ENCODE measurements around the gene BACH1. TPM values are rescaled to one million over a fixed set of nuclear protein-coding genes. Genes with fewer than 3 reads are reported as not detected.

BACH1 gene
- total RNA-seq, 1 donor from 2014 or later: 69.2 TPM

DNA sequence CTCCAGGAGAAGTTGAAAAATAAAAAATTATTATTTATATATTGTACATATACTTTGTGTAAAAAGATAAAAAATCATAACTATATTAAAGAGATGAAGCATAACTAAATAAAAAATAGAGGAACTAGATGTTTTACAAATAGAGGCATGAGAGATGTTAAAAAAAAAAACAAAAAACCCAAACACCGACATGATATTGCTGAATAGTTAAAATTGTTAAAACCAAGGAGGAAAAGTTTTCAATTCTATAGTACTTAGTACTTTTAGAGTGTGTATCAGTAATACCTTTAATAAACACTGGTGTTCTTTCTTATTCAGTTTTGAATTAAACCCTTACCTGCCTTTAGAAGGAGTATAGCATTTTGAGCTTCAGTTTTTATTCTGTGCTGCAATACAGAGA, 32.1 kb downstream of the BACH1 start:
- no peaks in the 10 kb centered on the region for H3K27me3 Mint-ChIP-seq (ENCODE audit: low read depth)
- no peaks in the 10 kb centered on the region for H3K9me3 Mint-ChIP-seq
- TF ChIP-seq, protein P1, sequence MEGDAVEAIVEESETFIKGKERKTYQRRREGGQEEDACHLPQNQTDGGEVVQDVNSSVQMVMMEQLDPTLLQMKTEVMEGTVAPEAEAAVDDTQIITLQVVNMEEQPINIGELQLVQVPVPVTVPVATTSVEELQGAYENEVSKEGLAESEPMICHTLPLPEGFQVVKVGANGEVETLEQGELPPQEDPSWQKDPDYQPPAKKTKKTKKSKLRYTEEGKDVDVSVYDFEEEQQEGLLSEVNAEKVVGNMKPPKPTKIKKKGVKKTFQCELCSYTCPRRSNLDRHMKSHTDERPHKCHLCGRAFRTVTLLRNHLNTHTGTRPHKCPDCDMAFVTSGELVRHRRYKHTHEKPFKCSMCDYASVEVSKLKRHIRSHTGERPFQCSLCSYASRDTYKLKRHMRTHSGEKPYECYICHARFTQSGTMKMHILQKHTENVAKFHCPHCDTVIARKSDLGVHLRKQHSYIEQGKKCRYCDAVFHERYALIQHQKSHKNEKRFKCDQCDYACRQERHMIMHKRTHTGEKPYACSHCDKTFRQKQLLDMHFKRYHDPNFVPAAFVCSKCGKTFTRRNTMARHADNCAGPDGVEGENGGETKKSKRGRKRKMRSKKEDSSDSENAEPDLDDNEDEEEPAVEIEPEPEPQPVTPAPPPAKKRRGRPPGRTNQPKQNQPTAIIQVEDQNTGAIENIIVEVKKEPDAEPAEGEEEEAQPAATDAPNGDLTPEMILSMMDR (conservative IDR thresholded peaks at IDR 0.05): no peak
- DNase-seq (ENCODE audit: low read depth, low spot score): no peak
- H3K36me3 Mint-ChIP-seq (ENCODE audit: low read depth): peaks cover 25% of the 10 kb centered on the region
- no peak overlapping the region for H3K4me3 Mint-ChIP-seq
- no peak overlapping the region for H3K27ac Mint-ChIP-seq (ENCODE audit: unreplicated experiment)
- peaks cover 4% of the 10 kb centered on the region for H3K4me1 Mint-ChIP-seq

DNA sequence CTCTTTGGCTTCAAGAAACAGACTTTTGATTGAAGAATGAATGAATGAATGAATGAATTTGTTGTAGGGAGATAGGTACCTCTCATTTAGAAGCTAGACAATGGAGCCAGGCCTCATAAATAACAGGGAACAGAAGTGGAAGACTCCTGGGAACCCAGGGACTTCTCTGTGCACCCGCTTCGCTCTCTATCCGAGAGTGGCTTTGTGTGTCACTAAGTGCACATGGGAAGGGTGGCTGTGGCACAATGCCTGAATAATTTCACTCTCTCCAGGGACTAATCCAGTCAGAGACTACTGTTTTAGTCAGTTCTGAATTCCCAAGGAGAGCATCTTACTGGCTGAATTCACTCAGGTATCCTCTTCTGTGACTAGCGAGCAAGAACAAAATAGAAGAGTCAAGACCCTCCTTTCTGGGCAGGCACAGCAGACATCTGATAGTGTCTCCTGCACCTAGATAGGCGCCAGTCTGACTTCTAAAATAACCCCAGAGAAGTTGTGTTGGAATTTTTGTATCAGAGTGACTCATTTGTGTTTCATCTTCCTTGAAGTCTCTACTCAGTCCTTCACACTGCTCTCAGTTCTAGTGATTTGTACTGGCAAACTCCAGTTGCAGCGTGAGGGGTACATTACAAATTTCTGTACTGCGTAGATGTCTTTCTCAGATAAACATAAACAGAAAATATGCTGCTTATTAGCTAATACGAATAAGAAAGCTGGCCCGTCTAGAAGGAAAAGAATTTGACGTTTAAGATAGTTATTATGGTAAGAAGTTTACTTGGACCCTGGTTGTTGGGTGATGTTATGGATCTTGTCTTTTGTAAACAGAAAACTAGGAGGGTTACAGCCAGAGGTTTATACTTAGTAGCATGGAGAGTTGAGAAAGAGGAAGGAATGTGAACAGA, 34.0 kb downstream of the BACH1 start:
- TF ChIP-seq, protein P1 (conservative IDR thresholded peaks at IDR 0.05): no peak
- no peak for DNase-seq (ENCODE audit: low read depth, low spot score)
- H3K9me3 Mint-ChIP-seq: no peaks in the 10 kb centered on the region
- no peak overlapping the region for H3K4me3 Mint-ChIP-seq
- no peaks in the 10 kb centered on the region for H3K27me3 Mint-ChIP-seq (ENCODE audit: low read depth)
- H3K27ac Mint-ChIP-seq (ENCODE audit: unreplicated experiment): no peak overlapping the region
- peaks cover 5% of the 10 kb centered on the region for H3K4me1 Mint-ChIP-seq
- H3K36me3 Mint-ChIP-seq (ENCODE audit: low read depth): peaks cover 14% of the 10 kb centered on the region

- H3K4me1 Mint-ChIP-seq: peaks cover 5% of the 10 kb centered on the region
- no peak overlapping the region for H3K4me3 Mint-ChIP-seq
- DNase-seq (ENCODE audit: low read depth, low spot score): no peak
- no peak overlapping the region for H3K27ac Mint-ChIP-seq (ENCODE audit: unreplicated experiment)
- H3K27me3 Mint-ChIP-seq (ENCODE audit: low read depth): no peaks in the 10 kb centered on the region
- TF ChIP-seq, protein P1 (conservative IDR thresholded peaks at IDR 0.05): no peak
- H3K36me3 Mint-ChIP-seq (ENCODE audit: low read depth): peaks cover 14% of the 10 kb centered on the region
- no peaks in the 10 kb centered on the region for H3K9me3 Mint-ChIP-seq
These were observed 34.7 kb downstream of the BACH1 start for GRCh38 chr21:29333406-29333805.

DNA sequence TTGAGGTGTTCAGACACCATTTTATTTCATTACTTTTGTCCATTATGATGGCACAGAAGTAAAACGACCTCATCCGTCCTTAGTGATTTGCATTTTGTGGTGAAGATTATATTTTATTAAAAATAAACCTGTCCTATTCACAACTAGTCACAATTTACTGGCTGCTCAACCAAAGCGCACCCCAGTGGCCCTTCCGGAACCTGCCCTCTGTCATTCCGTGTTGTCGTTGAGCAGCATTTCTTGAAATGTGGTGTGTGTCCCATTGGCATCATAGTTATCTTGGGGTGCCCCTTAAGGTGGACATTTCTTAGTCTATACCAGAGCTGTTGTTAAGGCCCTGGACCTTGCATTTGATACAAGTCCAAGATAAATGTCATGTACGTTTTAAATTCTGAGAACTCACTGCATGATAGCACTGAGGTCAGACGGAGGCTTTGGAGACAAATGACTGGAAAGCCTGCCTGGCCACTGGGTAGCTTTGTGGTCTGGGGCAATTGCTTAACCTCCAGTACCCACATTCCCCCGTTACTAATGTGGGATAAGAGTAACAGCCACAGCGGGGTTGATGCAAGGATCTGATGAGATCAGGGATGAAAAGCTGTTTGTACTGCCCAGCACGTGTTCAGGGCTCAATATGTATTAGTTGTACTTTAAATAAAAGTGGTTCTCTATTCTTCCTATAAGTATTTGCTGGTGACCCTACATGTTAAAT, 36.2 kb downstream of the BACH1 start:
- H3K27ac Mint-ChIP-seq (ENCODE audit: unreplicated experiment): no peak overlapping the region
- H3K4me1 Mint-ChIP-seq: peaks cover 5% of the 10 kb centered on the region
- H3K9me3 Mint-ChIP-seq: no peaks in the 10 kb centered on the region
- no peaks in the 10 kb centered on the region for H3K27me3 Mint-ChIP-seq (ENCODE audit: low read depth)
- peaks cover 11% of the 10 kb centered on the region for H3K36me3 Mint-ChIP-seq (ENCODE audit: low read depth)
- no peak for DNase-seq (ENCODE audit: low read depth, low spot score)
- no peak overlapping the region for H3K4me3 Mint-ChIP-seq
- TF ChIP-seq, protein P1 (conservative IDR thresholded peaks at IDR 0.05): no peak

GRCh38 chr21:29335720-29336119, 37.0 kb downstream of the BACH1 start:
- Mint-ChIP-seq H3K36me3 (ENCODE audit: low read depth) (peaks cover 8% of the 10 kb centered on the region), H3K4me1 (peaks cover 5% of the 10 kb centered on the region), H3K27me3 (ENCODE audit: low read depth) (no peaks in the 10 kb centered on the region), H3K27ac (ENCODE audit: unreplicated experiment) (no peak overlapping the region), H3K9me3 (no peaks in the 10 kb centered on the region), H3K4me3 (no peak overlapping the region)
- TF ChIP-seq, protein P1 (conservative IDR thresholded peaks at IDR 0.05): no peak
- no peak for DNase-seq (ENCODE audit: low read depth, low spot score)

All from neural crest cell (in vitro differentiated cells).